NCI-H1105 treated with DMSO at 0.1 percent for 48 hours (cell line): ENCODE data around the gene DEUP1.
A peak's percentile ranks its signal among the peaks of the same experiment; 100 is the strongest.
"Not testable (repeated sequence)": the region's sequence is repeated elsewhere in the genome, so short reads cannot be mapped to it uniquely, and the experiment has no call there.

Experiments
- DNase-seq: peaks from one replicate; lab custom pipeline; 2025; lab: John Stamatoyannopoulos, UW

The DEUP1 gene

GRCh38 chr11:93361435-93361834 is 30.9 kb downstream of the DEUP1 start:
- no peak for DNase-seq

GRCh38 chr11:93368022-93368421 is 37.5 kb downstream of the DEUP1 start:
- no peak for DNase-seq

GRCh38 chr11:93370260-93370659 is 39.7 kb downstream of the DEUP1 start:
- no peak for DNase-seq

GRCh38 chr11:93389737-93390136 is 59.2 kb downstream of the DEUP1 start:
- no peak for DNase-seq

GRCh38 chr11:93392867-93393266 is 62.3 kb downstream of the DEUP1 start:
- no peak for DNase-seq

GRCh38 chr11:93393386-93393785 is 62.8 kb downstream of the DEUP1 start:
- no peak for DNase-seq

GRCh38 chr11:93394488-93394887 is 63.9 kb downstream of the DEUP1 start:
- DNase-seq: no peak

GRCh38 chr11:93396316-93396715 is 65.8 kb downstream of the DEUP1 start:
- no peak for DNase-seq

- no peak for DNase-seq
These were observed 73.4 kb downstream of the DEUP1 start for GRCh38 chr11:93403930-93404329.

- no peak for DNase-seq
These were observed 77.3 kb downstream of the DEUP1 start for GRCh38 chr11:93407777-93408401.

- no peak for DNase-seq
These were observed 79.9 kb downstream of the DEUP1 start for GRCh38 chr11:93410441-93410840.

GRCh38 chr11:93411705-93412104 is 81.2 kb downstream of the DEUP1 start:
- no peak for DNase-seq

- no peak for DNase-seq
These were observed 101.7 kb downstream of the DEUP1 start for GRCh38 chr11:93432247-93432646.

- DNase-seq: not testable (repeated sequence)
These were observed 112.7 kb downstream of the DEUP1 start for GRCh38 chr11:93443232-93443631.

- no peak for DNase-seq
These were observed 114.1 kb downstream of the DEUP1 start for GRCh38 chr11:93444617-93445073.

- no peak for DNase-seq
These were observed 127.7 kb downstream of the DEUP1 start for GRCh38 chr11:93458286-93458685.

GRCh38 chr11:93463666-93464065 is 133.1 kb downstream of the DEUP1 start:
- not testable (repeated sequence) for DNase-seq

- DNase-seq: no peak
These were observed 134.5 kb downstream of the DEUP1 start for GRCh38 chr11:93464927-93465540.

- DNase-seq: no peak
These were observed 136.5 kb downstream of the DEUP1 start for GRCh38 chr11:93467054-93467453.

GRCh38 chr11:93468290-93468689 is 137.7 kb downstream of the DEUP1 start:
- peak; percentile 37 for DNase-seq

GRCh38 chr11:93474123-93474522 is 143.6 kb downstream of the DEUP1 start:
- DNase-seq: peak; percentile 14

GRCh38 chr11:93476796-93477195 is 146.3 kb downstream of the DEUP1 start:
- no peak for DNase-seq

- DNase-seq: no peak
These were observed 147.2 kb downstream of the DEUP1 start for GRCh38 chr11:93477684-93478234.

GRCh38 chr11:93478841-93479240 is 148.3 kb downstream of the DEUP1 start:
- no peak for DNase-seq
